Activated CD8-positive, alpha-beta T cell treated with anti-CD3 and anti-CD28 coated beads for 36 hours (primary cell): Measurements from ENCODE around the gene PRPH. TPM values are rescaled to one million over a fixed set of nuclear protein-coding genes. Genes with fewer than 3 reads are reported as not detected.

Experiments used
- ATAC-seq: fragments of 200-7000 bp; cut with Tn5 transposase; one replicate; pipeline ENCODE4 v1.10.0; 2021; ENCODE audit warnings: mild to moderate bottlenecking, moderate library complexity
- CTCF ChIA-PET: fragments of 350-600 bp; sonication (Branson Sonifier 250); formaldehyde crosslinking; loops from one replicate; lab custom pipeline; 2021; ENCODE audit warnings: antibody characterized with exemption; lab: Charles Lee
- POLR2A ChIA-PET: fragments of 350-600 bp; sonication (Branson Sonifier 250); formaldehyde crosslinking; loops from one replicate; lab custom pipeline; 2021; ENCODE audit warnings: antibody characterized with exemption; lab: Charles Lee
- DNase-seq: peaks from one replicate; pipeline ENCODE4 v3.0.0-alpha.2; 2020
- H3K27ac Mint-ChIP-seq: one replicate; pipeline ENCODE4 v1.8.0; 2021; ENCODE audit warnings: mild to moderate bottlenecking, mixed read lengths
- H3K27me3 Mint-ChIP-seq: one replicate; pipeline ENCODE4 v1.8.0; 2021; ENCODE audit warnings: mixed read lengths
- H3K36me3 Mint-ChIP-seq: one replicate; pipeline ENCODE4 v1.8.0; 2021; ENCODE audit warnings: low read depth, mixed read lengths
- H3K4me1 Mint-ChIP-seq: one replicate; pipeline ENCODE4 v1.8.0; 2021; ENCODE audit warnings: low read depth, mixed read lengths
- H3K4me3 Mint-ChIP-seq: one replicate; pipeline ENCODE4 v1.8.0; 2021; ENCODE audit warnings: mild to moderate bottlenecking, moderate library complexity, mixed read lengths
- H3K9me3 Mint-ChIP-seq: one replicate; pipeline ENCODE4 v1.8.0; 2021; ENCODE audit warnings: mixed read lengths
- intact Hi-C: fragments of 100-400 bp; cut with micrococcal nuclease; formaldehyde crosslinking; loops from one replicate; pipeline ENCODE4 v1.10.0; 2022
- total RNA-seq, 2 experiments: library from RNA; stranded (reverse); gene quantifications; one replicate each; pipeline ENCODE4 v1.2.3, GENCODE V29; 2021
- TF ChIP-seq, protein P1 (sequence below): fragments of 200-600 bp; IDR thresholded peaks from one replicate; pipeline ENCODE4 v1.8.0; 2022; ENCODE audit warnings: antibody characterized with exemption, mild to moderate bottlenecking

PRPH gene
- total RNA-seq, 2 experiments from 2014 or later: not detected

DNA sequence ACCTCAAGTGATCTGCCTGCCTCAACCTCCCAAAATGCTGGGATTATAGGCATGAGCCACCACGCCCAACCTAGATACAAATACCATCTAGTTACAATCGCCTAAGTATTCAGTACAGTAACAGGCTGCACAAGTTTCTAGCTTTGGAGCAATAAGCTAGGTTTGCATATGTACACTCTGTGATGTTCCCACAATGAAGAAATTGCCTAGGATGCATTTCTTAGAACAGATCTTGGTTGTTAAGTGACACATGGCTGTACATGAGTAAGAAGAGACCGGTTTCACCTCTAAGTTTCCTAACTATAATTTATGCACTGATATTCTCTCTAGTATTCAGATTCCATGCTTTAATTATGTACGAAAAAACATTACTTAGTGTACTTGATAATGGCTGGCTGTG lies 35.5 kb upstream of the PRPH start:
- Mint-ChIP-seq H3K9me3 (no peaks in the 10 kb centered on the region), H3K4me3 (no peak overlapping the region), H3K4me1 (peaks cover 10% of the 10 kb centered on the region), H3K36me3 (no peaks in the 10 kb centered on the region), H3K27me3 (peaks cover 1% of the 10 kb centered on the region), H3K27ac (no peak overlapping the region)
- TF ChIP-seq, protein P1, sequence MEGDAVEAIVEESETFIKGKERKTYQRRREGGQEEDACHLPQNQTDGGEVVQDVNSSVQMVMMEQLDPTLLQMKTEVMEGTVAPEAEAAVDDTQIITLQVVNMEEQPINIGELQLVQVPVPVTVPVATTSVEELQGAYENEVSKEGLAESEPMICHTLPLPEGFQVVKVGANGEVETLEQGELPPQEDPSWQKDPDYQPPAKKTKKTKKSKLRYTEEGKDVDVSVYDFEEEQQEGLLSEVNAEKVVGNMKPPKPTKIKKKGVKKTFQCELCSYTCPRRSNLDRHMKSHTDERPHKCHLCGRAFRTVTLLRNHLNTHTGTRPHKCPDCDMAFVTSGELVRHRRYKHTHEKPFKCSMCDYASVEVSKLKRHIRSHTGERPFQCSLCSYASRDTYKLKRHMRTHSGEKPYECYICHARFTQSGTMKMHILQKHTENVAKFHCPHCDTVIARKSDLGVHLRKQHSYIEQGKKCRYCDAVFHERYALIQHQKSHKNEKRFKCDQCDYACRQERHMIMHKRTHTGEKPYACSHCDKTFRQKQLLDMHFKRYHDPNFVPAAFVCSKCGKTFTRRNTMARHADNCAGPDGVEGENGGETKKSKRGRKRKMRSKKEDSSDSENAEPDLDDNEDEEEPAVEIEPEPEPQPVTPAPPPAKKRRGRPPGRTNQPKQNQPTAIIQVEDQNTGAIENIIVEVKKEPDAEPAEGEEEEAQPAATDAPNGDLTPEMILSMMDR: no peak
- ChIA-PET POLR2A (no interaction called here), CTCF (no interaction called here)
- DNase-seq (no peak), ATAC-seq (no peak)
- intact Hi-C loops: no loop called here

DNA sequence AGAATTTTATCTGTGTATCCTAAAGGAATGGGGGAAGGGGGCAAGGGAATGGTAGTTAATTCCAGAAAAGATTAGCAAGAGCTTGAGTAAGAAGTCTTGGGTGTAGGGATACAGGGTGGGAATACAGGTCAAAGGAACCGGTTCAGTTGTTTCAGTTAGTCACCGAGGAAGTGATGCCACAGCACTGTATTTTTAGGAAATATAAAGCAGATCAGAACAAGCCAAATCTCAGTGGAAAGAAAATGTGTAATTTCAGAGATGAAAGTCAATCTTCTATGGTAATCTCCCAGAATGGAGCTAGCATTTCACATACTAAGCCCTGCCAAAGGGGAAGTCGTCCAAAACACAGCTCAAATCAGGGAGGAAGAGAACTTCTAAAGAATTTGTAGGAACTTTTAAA lies 34.8 kb upstream of the PRPH start:
- no peak for ATAC-seq

DNA sequence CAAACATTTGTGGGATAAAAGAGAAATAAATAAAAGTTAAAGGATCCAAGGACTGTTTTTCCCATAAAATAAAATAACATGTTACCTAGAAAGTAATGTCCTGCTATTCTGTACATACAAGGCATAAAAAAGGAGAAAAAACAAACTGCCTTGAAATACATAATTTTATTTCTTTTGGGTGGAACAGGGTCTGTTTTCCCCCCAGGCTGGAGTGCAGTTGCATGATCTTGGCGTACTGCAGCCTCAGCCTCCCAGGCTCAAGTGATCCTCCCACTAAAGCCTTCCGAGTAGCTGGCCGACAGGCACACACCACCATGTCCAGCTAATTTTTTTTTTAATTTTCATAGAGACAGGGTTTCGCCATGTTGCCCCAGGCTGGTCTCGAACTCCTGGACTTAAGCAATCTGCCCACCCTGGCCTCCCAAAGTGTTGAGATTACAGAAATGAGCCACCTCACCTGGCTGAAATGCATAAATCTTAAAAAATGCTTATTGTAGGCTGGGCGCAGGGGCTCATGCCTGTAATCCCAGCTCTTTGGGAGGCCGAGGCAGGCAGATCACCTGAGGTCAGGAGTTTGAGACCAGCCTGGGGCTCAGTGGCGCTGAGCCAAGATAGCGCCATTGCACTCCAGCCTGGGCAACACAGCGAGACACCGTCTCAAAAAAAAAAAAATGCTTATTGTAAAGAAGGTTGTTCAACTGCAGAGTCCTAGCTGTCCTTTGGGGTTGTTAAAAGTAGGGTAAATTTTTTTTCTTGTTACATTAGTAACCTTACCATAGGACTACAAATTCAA lies 34.2 kb upstream of the PRPH start:
- TF ChIP-seq, protein P1: no peak
- Mint-ChIP-seq H3K27me3 (peaks cover 1% of the 10 kb centered on the region), H3K36me3 (peaks cover 4% of the 10 kb centered on the region), H3K27ac (no peak overlapping the region), H3K9me3 (no peaks in the 10 kb centered on the region), H3K4me1 (peaks cover 13% of the 10 kb centered on the region), H3K4me3 (no peak overlapping the region)
- CTCF ChIA-PET: interaction anchor here (0.6 to 1.2 kb wide), 3 partner anchors 16 to 98 kb away, joined by 3 to 4 read pairs (median 3); no protein-coding TSS in a partner anchor
- POLR2A ChIA-PET: interaction anchor here (0.8 kb wide), 1 partner anchor 83 kb away, joined by 3 read pairs; no protein-coding TSS in a partner anchor
- DNase-seq: no peak
- ATAC-seq: no peak
- intact Hi-C loops: no loop called here

More for the DNA sequence above, 34.8 kb upstream of the PRPH start:
- no peak overlapping the region for H3K27ac Mint-ChIP-seq
- peaks cover 1% of the 10 kb centered on the region for H3K27me3 Mint-ChIP-seq
- ChIA-PET POLR2A (interaction anchor here (0.8 kb wide), 1 partner anchor 83 kb away, joined by 3 read pairs; no protein-coding TSS in a partner anchor), CTCF (interaction anchor here (0.6 to 1.2 kb wide), 3 partner anchors 17 to 99 kb away, joined by 3 to 4 read pairs (median 3); no protein-coding TSS in a partner anchor)
- TF ChIP-seq, protein P1: no peak
- DNase-seq: no peak
- intact Hi-C loops: no loop called here
- H3K9me3 Mint-ChIP-seq: no peaks in the 10 kb centered on the region
- no peak overlapping the region for H3K4me3 Mint-ChIP-seq
- H3K36me3 Mint-ChIP-seq: no peaks in the 10 kb centered on the region
- peaks cover 10% of the 10 kb centered on the region for H3K4me1 Mint-ChIP-seq

DNA sequence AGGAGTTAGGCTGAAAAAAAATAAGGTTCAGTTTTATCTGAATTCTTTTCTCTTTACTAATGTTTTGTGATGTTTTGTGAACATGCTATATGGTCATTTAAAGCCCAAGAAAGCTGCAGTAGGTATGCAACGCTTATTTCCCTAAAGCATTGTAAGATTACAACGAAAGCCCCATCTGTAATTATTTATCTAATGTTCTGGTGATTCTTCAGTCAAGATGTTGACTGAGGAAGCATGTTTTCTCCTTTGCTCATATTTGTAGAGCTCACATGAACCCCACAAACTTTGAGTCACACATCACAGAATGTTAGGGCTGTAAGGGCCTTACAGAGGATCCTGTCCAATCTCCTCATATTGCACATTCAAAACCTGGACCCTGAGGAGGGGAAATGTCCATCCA lies 33.2 kb upstream of the PRPH start:
- peaks cover 1% of the 10 kb centered on the region for H3K27me3 Mint-ChIP-seq
- H3K27ac Mint-ChIP-seq: no peak overlapping the region
- H3K36me3 Mint-ChIP-seq: peaks cover 10% of the 10 kb centered on the region
- DNase-seq (no peak), ATAC-seq (no peak)
- intact Hi-C loops: no loop called here
- POLR2A ChIA-PET: no interaction called here
- CTCF ChIA-PET: no interaction called here
- H3K4me3 Mint-ChIP-seq: no peak overlapping the region
- no peaks in the 10 kb centered on the region for H3K9me3 Mint-ChIP-seq
- H3K4me1 Mint-ChIP-seq: peaks cover 18% of the 10 kb centered on the region
- TF ChIP-seq, protein P1: no peak

DNA sequence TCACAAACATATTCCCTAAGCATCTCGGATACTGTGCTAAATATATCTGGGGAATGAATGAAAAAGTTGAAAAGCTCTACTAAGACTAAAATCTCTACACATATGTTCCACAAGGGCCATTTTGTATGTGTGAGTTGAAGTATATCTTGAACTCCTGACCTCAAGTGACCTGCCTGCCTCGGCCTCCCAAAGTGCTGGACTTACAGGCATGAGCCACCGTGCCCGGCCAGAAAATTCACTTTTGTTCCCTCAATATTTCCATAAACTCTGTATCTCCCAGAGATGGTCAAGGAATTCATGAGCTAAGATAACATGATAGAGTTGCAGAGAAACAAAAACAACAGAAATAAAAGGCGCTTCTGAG lies 31.6 kb upstream of the PRPH start:
- Mint-ChIP-seq H3K36me3 (peaks cover 23% of the 10 kb centered on the region), H3K4me1 (peaks cover 29% of the 10 kb centered on the region), H3K9me3 (no peaks in the 10 kb centered on the region), H3K27ac (no peak overlapping the region), H3K27me3 (peaks cover 1% of the 10 kb centered on the region), H3K4me3 (peak overlapping the region; percentile 95)
- intact Hi-C loops: no loop called here
- POLR2A ChIA-PET: interaction anchor here (1.4 to 5.1 kb wide), 5 partner anchors 8 to 153 kb away, joined by 6 to 60 read pairs (median 17); partner anchors contain the start of genes DNAJC22, LMBR1L and TUBA1B
- no peak for ATAC-seq
- CTCF ChIA-PET: interaction anchor here (1.0 to 1.5 kb wide), 7 partner anchors 9 to 251 kb away, joined by 3 to 6 read pairs (median 3); partner anchors contain the start of gene DNAJC22
- TF ChIP-seq, protein P1: no peak
- no peak for DNase-seq
